Measurements from ENCODE around the gene LCORL. TPM values are rescaled to one million over a fixed set of nuclear protein-coding genes. Genes with fewer than 3 reads are reported as not detected.

The LCORL gene
- total RNA-seq, 1 donor from 2014 or later, result 21.3 TPM

GRCh38 chr4:17995165-17995564 lies 26.4 kb downstream of the LCORL start:
- Mint-ChIP-seq H3K36me3 (peaks cover 5% of the 10 kb centered on the region), H3K27me3 (ENCODE audit: low read depth) (no peaks in the 10 kb centered on the region), H3K4me3 (no peak overlapping the region), H3K4me1 (no peaks in the 10 kb centered on the region), H3K9me3 (peaks cover 3% of the 10 kb centered on the region), H3K27ac (no peak overlapping the region)
- TF ChIP-seq CTCF (IDR thresholded peaks at IDR 0.05; ENCODE audit: unreplicated experiment), result no peak
- no peak for DNase-seq (ENCODE audit: low spot score in 2 of 2, unreplicated experiment in 2 of 2)

- DNase-seq (ENCODE audit: low spot score in 2 of 2, unreplicated experiment in 2 of 2), result no peak
- H3K4me3 Mint-ChIP-seq, result no peak overlapping the region
- H3K9me3 Mint-ChIP-seq, result peaks cover 66% of the 10 kb centered on the region
- peaks cover 51% of the 10 kb centered on the region for H3K36me3 Mint-ChIP-seq
- H3K4me1 Mint-ChIP-seq, result no peaks in the 10 kb centered on the region
- no peak for TF ChIP-seq CTCF (IDR thresholded peaks at IDR 0.05; ENCODE audit: unreplicated experiment)
- H3K27me3 Mint-ChIP-seq (ENCODE audit: low read depth), result no peaks in the 10 kb centered on the region
- no peak overlapping the region for H3K27ac Mint-ChIP-seq
Measured at GRCh38 chr4:17985832-17986231, 35.7 kb downstream of the LCORL start.

GRCh38 chr4:17981063-17981462 lies 40.5 kb downstream of the LCORL start:
- no peaks in the 10 kb centered on the region for H3K27me3 Mint-ChIP-seq (ENCODE audit: low read depth)
- H3K4me1 Mint-ChIP-seq, result no peaks in the 10 kb centered on the region
- H3K9me3 Mint-ChIP-seq, result peaks cover 52% of the 10 kb centered on the region
- peaks cover 38% of the 10 kb centered on the region for H3K36me3 Mint-ChIP-seq
- no peak overlapping the region for H3K4me3 Mint-ChIP-seq
- no peak for DNase-seq (ENCODE audit: low spot score in 2 of 2, unreplicated experiment in 2 of 2)
- no peak for TF ChIP-seq CTCF (IDR thresholded peaks at IDR 0.05; ENCODE audit: unreplicated experiment)
- H3K27ac Mint-ChIP-seq, result no peak overlapping the region

GRCh38 chr4:17968721-17969120 lies 52.8 kb downstream of the LCORL start:
- no peak for TF ChIP-seq CTCF (IDR thresholded peaks at IDR 0.05; ENCODE audit: unreplicated experiment)

GRCh38 chr4:17967078-17967477 lies 54.5 kb downstream of the LCORL start:
- TF ChIP-seq CTCF (IDR thresholded peaks at IDR 0.05; ENCODE audit: unreplicated experiment), result no peak
- no peaks in the 10 kb centered on the region for H3K27me3 Mint-ChIP-seq (ENCODE audit: low read depth)
- DNase-seq (ENCODE audit: low spot score in 2 of 2, unreplicated experiment in 2 of 2), result no peak
- H3K27ac Mint-ChIP-seq, result no peak overlapping the region
- H3K4me3 Mint-ChIP-seq, result no peak overlapping the region
- no peaks in the 10 kb centered on the region for H3K9me3 Mint-ChIP-seq
- no peaks in the 10 kb centered on the region for H3K4me1 Mint-ChIP-seq
- H3K36me3 Mint-ChIP-seq, result no peaks in the 10 kb centered on the region

More at GRCh38 chr4:17968721-17969120, 52.8 kb downstream of the LCORL start:
- H3K36me3 Mint-ChIP-seq, result no peaks in the 10 kb centered on the region
- H3K27me3 Mint-ChIP-seq (ENCODE audit: low read depth), result no peaks in the 10 kb centered on the region
- H3K4me3 Mint-ChIP-seq, result no peak overlapping the region
- H3K4me1 Mint-ChIP-seq, result no peaks in the 10 kb centered on the region
- H3K27ac Mint-ChIP-seq, result no peak overlapping the region
- DNase-seq (ENCODE audit: low spot score in 2 of 2, unreplicated experiment in 2 of 2), result no peak
- H3K9me3 Mint-ChIP-seq, result no peaks in the 10 kb centered on the region

GRCh38 chr4:17966312-17966711 lies 55.2 kb downstream of the LCORL start:
- Mint-ChIP-seq H3K36me3 (no peaks in the 10 kb centered on the region), H3K4me1 (no peaks in the 10 kb centered on the region), H3K9me3 (no peaks in the 10 kb centered on the region), H3K27me3 (ENCODE audit: low read depth) (no peaks in the 10 kb centered on the region), H3K4me3 (no peak overlapping the region), H3K27ac (no peak overlapping the region)
- TF ChIP-seq CTCF (IDR thresholded peaks at IDR 0.05; ENCODE audit: unreplicated experiment), result no peak
- no peak for DNase-seq (ENCODE audit: low spot score in 2 of 2, unreplicated experiment in 2 of 2)
